SKM-1 (cell line): Measurements from ENCODE around the gene ACTR8.

Experiments used
- DNase-seq: peaks from one replicate; lab custom pipeline; 2025; ENCODE audit not compliant: unreplicated experiment; lab: John Stamatoyannopoulos, UW

The ACTR8 gene

DNA sequence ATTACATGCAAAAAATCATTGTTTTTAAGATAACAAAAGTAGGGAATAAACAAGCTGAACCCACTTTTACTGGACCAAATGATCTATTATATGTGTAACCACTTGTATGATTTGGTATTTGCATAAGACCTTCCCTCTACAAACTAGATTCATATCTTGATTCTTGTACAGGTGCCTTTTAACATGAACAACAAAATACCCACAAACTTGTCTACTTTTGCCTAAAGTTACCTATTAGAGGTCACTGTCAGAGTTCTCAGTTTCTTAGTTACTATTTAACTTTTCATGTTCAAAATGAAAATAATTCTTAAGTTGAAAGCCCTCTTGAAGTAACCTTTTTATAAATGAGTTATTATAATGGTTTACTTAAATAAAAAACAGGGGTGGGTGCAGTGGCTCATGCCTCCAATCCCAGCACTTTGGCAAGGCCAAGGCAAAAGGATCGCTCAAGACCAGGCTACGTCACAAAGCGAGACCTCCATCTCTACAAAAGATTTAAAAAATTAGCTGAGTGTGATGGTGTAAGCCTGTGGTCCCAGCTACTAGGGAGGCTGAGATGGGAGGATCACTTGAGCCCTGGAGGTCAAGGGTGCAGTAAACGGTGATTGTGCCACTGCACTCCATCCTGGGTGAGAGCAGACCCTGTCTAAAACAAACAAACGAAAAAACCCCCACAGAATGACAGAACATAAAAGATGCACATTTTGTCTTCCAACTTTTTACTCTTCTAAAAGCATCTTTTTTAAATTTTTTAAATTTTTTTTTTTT lies 16.0 kb downstream of the ACTR8 start:
- DNase-seq = no peak

DNA sequence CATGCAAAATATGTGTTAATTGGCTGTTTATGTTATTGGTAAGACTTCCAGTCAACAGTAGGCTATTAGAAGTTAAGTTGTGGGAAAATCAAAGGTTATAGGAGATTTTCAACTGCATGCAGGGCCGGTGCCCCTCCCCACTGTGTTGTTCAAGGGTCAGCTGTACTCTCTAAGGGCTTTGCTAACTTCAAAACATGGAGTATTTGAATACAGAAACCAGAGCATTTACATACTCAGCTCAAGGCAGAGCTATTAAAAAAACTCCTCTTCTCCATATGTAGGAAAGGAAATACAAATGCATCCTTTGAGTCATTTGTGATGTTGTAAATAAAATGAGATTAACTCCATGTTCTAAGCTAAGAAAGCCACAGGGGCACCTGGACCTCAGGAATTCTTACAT lies 18.8 kb downstream of the ACTR8 start:
- no peak for DNase-seq

DNA sequence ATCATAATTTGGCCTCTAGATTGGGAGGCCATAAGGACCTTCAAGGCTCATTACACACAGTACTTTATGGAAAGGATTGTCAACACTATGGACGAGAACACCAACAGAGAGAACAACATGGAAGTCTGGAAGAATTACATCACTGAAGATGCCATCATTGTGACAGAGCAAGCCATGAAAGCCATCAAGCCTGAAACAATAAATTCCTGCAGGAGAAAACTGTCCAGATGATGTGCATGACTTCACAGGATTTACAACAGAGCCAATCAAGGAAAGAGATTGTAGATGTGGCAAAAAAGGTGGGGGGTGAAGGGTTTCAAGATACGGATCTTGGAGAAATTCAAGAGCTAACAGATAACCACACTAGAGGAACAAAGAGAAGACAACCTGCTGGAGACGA lies 19.7 kb downstream of the ACTR8 start:
- DNase-seq = no peak

DNA sequence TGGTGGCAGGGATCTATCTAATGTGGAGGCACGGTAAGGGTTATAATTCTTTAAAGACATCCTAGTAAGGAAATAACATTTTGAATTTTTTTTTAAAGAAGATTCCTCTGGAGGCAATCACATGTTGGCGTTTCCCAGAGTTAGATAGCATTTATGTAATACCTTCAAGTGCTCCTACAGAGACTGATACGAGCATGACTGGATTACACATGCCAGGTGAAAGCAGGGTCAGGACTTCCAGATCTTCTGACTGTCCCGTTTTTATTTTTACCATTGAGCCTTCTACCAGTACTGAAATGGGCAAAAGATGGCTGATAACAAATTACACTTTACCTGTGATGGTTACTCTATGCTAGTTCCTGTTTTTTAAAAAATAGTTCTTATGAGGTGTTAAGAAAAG lies 21.8 kb downstream of the ACTR8 start:
- DNase-seq = no peak

DNA sequence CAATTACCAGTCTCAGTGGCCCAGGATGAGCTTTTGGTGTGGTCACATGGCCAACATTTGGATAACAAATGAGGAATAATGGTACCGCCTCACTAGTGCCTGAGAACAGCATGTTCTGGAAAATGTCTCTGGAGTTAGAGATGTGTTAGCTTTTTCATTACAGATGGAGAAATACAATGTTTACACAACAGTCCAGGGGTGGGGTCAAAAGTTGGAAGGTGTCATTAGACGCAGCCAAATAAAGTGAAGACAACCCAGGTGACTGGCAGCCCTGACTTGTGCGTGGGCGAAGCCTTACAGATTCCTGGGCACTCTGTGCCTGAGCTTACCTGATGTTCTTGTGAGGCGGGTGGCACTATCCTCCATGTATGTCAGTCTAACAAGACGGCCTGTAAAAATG lies 22.8 kb downstream of the ACTR8 start:
- no peak for DNase-seq

DNA sequence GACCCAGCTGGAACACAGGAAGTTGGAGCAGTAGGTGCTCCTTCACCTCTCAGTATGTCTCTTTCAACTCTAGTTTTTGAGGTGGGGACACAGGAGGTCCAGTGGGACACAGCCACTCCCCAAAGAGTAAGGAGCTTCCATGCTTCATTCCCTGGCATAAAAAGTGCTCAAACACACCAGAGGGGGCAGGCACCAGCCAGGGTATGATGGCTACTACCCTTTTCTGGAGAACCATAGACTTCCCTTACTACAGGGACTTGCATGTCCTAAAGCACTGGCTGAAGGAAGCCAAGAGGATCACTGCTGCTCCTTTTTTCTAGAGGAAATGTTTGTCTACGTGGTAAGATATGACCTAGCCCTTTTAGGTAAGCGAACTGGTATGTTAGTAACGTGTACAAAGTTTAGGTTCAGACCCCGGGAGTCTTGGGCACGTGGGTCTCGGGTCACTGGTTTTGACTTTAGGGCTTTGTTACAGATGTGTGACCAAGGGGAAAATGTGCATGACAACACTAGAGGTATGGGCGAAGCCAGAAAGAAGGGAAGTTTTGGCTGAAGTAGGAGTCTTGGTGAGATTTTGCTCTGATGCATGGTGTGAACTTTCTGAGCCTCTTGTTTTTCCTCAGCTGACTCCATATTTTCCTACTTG lies 23.7 kb downstream of the ACTR8 start:
- DNase-seq = no peak

DNA sequence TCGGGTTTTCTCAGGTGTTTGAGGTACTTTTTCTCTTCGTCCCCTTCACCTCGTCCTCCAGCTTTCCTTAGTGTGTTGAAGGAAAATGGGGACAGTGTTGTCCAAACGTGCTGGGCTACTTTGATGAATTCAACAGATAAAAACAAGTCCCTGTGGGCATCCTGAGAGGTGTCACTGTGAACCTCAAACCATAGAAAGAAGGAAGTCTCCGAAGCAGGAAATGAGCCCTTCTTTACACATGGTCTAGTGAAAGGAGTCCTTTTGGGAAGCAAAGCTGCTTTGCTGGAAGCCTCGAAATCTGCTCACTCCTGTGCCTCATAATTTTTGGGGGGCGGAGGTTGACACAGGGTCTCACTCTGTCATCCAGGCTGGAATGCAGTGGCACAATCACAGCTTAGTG lies 25.0 kb downstream of the ACTR8 start:
- DNase-seq = no peak

DNA sequence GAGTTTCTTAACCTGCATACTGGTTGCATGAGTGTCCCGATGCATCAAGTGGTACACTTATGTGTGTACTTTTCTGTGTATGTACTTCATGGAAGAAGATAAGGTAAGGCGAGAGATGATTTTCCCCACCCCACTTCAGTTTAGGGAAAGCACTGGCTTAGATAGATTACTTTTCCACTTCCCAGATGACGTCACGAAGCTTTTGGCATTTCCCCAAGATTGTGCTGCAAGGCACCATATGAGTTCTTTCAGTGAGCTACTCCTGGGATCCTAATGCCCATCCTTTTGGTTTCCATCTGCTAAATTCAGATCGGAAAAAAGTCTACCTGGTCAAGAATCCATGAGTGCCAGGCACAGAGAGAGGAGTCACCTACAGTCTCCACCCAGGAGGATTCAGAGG lies 31.1 kb downstream of the ACTR8 start:
- no peak for DNase-seq

DNA sequence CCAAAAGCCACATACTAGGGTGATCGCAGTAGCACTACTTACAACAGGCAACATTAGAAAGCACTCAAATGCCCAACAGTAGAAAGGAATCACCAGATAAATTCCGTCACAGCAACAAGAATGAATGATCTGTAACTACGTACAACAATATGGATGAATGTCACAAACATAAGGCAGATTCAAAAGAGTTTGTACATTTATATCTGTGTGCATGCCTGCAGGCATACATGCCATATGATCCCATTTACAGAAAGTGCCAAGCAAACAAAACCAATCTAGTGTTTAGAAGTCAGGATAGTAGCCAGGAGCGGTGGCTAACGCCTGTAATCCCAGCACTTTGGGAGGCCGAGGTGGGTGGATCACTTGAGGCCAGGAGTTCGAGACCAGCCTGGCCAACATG lies 32.0 kb downstream of the ACTR8 start:
- no peak for DNase-seq

DNA sequence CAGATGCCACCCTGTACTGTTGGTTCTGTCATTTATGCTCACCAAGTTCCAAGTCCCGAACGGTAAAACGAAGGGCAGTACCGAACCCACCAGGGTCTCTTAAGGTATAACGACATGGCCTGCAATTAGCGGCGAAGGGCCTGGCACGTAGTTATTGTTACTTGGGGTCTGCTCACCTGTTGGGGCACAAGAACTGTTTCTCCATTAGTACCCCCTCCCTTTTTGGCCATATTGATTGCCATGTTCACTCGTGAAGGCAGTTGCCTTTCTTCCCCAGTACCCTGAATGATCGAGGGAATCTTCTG lies 35.1 kb downstream of the ACTR8 start:
- DNase-seq = no peak

DNA sequence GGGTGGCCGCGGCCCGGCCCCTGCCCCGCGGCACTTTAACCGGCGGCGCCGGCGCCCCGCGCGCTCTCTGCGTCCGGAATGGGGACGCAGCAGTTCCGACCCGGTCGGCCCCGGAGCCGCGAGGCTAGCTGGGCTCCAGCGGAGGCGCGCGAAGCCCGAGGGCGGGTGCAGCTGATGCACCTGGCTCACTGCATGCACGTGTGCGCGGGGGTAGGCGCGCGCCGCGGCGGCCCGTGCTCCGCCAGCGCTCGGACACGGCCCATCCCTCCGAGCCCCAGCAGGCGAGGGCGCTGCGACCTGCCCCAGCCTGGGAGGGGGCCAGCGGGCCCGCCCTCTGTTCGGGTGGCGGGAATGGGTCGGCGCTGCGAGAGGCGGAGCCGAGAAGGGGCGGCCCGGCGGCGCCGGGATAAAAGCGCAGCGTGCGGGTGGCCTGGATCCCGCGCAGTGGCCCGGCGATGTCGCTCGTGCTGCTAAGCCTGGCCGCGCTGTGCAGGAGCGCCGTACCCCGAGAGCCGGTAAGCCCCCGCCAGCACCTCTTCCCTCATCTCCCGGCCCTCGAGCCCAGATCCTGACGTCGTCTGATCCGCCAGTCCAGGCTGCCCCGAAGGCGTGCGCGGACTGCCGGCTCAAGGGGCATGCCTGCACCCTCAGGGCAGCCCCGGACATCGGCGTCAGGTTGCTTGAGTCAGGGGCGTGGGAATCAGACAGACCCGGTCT lies 35.7 kb downstream of the ACTR8 start, which contains the start of the genes CHDH and IL17RB:
Gene CHDH, minus strand, starts transcription at position 286 of the 717 bp plus-strand sequence. CDS start 22,411 bp downstream, outside the sequence.
Gene IL17RB, plus strand, starts transcription at position 435 of the 717 bp plus-strand sequence. Its CDS starts 21 bp downstream, at position 456.
- no peak for DNase-seq

DNA sequence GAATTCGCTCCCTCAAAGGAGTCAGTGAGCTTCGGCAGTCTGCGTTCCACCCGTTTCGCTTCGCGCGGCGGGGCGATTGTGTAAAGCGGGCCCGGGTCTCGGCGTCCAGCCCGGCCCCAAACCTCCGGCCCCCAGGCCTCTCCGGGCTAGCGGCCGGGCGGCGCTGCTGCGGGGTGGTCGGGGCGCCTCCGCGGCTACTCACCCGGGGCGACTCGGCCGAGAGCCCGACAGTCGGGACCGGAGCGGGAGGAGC lies 36.1 kb downstream of the ACTR8 start:
- DNase-seq = no peak

DNA sequence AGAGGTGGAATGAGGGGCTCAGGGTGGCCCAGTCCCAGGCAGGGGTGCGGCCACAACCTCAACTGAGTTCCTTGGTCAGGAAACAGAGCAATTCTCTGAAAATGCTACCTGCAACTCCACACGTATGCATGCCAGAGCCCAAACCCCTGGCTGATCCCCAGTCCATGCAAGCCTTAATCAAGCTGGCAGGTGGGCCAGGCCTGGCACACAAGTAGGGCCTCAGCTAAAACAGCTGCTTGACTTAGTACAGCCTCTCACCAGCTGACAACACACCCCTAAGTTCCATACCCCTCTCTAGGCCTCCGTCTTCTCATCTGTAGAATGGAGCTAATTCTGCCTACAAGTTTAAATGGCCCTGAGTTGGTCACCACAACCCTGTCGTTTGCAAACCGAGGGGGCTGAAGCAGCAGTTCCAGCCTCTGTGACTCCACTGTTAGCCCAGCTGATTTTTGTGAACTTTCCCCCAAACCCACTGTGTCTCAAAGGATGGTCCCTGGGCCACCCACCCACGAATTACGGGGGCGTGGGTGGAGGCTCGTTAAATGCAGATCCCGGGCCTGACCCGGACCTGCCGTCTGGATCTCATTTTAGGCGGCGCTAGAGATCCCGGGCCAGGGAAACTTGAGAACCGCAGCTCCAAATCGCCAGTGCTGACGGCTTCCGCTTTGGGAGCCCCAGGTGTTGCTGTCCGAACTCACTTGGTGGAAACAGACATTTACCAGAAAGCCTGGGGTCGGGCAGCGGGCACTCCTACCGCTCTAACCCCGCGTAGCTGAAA lies 36.7 kb downstream of the ACTR8 start:
- peak; percentile 15 for DNase-seq

DNA sequence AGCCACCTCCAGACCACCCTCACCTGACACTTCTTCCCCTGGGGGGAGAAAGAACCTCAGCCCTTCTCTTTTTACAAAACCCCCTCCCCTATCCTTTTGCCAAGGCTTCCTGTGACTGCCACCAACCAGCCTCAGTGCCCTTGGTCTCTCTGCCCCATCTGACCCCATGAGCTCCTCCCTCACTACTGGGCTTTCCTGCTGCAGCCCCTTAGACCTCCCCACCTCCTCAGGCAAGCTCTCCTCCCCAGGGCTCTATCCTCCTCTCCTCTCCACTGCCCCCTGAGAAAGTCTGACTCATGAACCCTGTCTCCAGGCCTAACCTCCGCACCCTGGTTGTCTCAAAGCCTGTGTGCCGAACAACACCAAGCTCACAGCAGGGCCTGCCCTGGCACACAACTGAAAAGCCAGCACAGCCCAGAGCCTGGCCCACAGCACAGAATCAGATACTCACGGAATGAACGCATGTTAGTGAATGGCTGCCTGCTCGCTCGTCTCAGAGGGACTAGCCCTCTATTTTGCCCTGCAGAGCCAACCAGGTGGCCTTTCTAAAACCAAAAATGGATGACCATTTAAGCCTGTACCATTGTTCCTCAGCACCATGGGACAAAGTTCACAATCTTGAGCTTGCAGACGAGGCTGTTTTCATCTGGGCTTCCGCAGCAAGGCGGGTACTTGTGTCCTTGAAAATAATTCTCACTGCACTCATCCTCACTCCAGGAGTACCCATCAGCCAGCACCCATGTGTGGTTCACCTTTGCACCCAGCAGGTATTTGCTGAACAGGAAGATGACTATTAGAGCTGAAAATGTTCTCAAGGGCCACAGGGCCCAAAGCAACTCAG lies 37.5 kb downstream of the ACTR8 start:
- DNase-seq = no peak

DNA sequence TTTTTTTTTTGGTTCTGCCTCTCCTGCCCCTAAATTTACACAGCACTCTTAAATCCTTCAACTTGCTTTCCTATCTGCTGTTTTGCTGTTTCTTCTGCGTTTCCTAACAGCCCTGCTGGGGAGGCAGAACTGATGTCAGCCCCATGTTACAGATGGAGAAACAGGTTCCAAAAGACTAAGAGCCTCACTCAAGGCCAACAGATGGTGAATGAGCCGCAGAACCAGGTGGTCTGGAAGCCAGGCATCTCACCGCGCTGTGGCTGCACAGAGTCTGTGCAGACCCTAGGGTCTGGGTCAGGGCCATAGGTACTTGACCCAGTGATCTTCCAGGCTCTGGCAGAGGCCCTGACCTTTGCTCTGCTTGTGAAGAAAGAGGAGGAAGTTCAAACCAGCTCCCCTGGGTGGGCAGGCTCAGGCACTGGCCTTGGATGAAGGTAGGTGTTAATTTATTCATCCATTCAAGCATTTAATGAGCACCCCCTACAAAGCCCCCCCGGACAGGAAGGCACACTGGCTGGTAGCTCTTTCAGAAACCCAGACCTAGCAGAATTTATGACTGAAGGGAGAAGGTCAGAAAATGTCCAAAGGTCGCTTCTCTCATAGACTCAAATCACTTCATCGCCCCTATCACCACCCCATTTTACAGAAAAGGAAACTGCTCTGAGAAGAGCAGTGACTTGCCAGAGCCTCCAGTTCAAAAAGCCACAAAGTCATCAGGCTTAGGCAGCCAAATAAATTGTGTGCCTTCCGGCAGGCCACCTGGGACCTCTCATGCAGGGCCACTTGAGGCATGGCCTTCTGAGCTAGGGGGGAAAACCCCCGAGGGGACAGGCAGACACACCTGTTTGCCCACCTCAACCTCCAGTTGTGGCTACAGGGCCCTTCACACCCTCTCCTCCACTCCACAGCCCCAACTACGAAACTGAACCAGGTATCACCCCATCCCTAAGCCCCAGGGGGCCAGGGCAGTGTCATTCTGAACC lies 38.5 kb downstream of the ACTR8 start:
- DNase-seq = no peak

DNA sequence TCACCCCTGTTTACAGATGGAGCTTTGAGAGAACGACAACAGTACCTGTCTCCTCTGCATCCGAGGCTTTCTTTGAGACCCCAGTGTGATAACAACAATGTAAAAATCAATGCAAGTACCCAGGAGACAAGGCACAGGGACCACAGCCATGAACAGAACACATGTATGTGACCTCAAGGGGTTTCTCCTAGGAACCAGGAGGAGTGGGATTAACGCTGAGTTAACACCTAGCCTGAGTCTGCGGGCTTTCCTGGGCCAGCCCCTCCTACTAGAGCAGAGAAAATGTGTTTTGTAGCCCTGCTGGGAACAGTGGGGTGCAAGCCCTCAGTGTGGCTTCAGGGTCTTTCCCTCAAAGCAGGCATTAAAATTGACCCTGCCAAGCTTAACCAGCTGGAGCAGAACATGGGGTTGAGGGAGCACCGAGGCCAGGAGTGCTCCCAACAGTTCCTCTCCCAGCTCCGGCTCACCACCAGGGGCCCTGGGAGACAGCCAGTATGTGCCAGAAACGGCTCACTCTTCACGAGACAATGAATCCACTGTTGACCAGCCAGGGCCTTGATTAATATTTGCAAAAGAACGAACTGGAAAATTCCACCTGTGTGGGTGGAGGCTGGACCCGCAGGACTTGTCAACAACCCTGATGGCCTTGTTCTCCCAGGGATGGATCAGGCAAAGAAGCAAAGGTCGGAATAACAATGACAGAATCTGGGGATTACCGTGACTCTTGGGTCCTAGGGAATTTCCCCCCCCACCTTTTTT lies 39.3 kb downstream of the ACTR8 start:
- DNase-seq = no peak

DNA sequence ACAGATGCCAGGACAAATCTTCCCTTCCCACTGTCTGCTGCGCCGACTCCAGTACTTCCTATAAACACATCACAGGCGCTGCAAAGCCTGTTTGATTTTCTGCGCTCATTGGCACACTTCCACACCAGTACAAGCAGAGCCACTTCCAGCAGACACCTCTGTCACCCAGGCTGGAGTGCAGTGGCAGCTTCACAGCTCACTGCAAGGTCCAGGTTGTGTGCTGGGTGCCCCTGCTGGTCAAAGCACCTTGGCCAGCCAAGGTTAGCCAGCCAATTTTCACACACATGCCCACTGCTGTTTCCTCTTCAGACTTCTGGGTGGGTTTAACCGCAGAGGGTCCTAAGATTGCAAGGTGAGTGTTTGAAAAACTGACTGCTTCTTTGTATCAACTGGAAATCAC lies 40.7 kb downstream of the ACTR8 start:
- no peak for DNase-seq

DNA sequence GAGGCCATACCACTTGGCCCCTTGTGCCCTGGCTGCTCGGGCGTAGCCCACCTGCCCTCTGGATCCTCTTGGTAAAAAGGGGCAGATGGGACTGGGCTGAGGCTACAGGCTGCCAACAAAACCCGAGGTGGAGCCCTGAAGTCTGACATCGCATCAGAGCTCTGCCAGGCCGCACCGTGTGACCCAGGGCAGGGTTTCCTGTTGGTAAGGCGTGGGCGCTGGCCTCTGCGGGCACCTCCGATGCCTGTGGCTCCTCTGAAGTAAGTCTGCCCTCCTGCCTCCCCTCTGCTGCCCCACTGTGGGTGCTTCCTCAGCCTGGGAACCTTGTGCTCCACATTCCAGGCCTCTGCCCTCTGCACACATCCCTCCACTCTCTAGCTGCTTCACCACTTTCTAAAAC lies 44.6 kb downstream of the ACTR8 start:
- DNase-seq = no peak
